GM19099 (cell line): ENCODE data around the gene CCDC8.

Source experiments
- POLR2A ChIP-seq: IDR thresholded peaks from 3 replicates; pipeline ENCODE4 v1.6.1; 2011; ENCODE audit warnings: low read depth; ENCODE audit not compliant: insufficient read length; ENCODE audit errors: extremely low read depth

CCDC8 gene

GRCh38 chr19:46441866-46442265 lies 28.5 kb upstream of the CCDC8 start:
- TF ChIP-seq POLR2A: no peak

GRCh38 chr19:46435009-46435408 lies 21.6 kb upstream of the CCDC8 start:
- TF ChIP-seq POLR2A: no peak

GRCh38 chr19:46431824-46432223 lies 18.5 kb upstream of the CCDC8 start:
- no peak for TF ChIP-seq POLR2A

GRCh38 chr19:46429999-46430398 lies 16.6 kb upstream of the CCDC8 start:
- TF ChIP-seq POLR2A: no peak

GRCh38 chr19:46428239-46429135 lies 15.1 kb upstream of the CCDC8 start, which contains the start of gene PNMA8C:
PNMA8C (minus strand) TSS chr19:46428936; CDS start chr19:46428359, 577 bp downstream.
- TF ChIP-seq POLR2A: no peak

- no peak for TF ChIP-seq POLR2A
Observed at GRCh38 chr19:46427518-46428045, 14.2 kb upstream of the CCDC8 start.

- no peak for TF ChIP-seq POLR2A
Observed at GRCh38 chr19:46426506-46427162, 13.3 kb upstream of the CCDC8 start.

- no peak for TF ChIP-seq POLR2A
Observed at GRCh38 chr19:46426035-46426505, 12.7 kb upstream of the CCDC8 start.

GRCh38 chr19:46423188-46423587 lies 9.8 kb upstream of the CCDC8 start:
- no peak for TF ChIP-seq POLR2A

GRCh38 chr19:46422344-46422743 lies 9.0 kb upstream of the CCDC8 start:
- no peak for TF ChIP-seq POLR2A

GRCh38 chr19:46420056-46420455 lies 6.7 kb upstream of the CCDC8 start:
- TF ChIP-seq POLR2A: no peak

GRCh38 chr19:46412650-46413261 lies 608 bp downstream of the CCDC8 start:
- no peak for TF ChIP-seq POLR2A

- TF ChIP-seq POLR2A: no peak
Observed at GRCh38 chr19:46411925-46412649, 1.3 kb downstream of the CCDC8 start.

- no peak for TF ChIP-seq POLR2A
Observed at GRCh38 chr19:46411088-46411924, 2.1 kb downstream of the CCDC8 start.
